K562 (cell line): ENCODE results near the gene TCP10L. TPM values are rescaled to one million over a fixed set of nuclear protein-coding genes. Genes with fewer than 3 reads are reported as not detected.

Experiments used
- E2F3 ChIP-seq: fragments of 250-450 bp; sonication (Bioruptor Pico); IDR thresholded peaks from 2 replicates; pipeline ENCODE4 v1.4.0; 2020; ENCODE audit warnings: mild to moderate bottlenecking
- KAT7 ChIP-seq: sonication (generic); formaldehyde crosslinking; IDR thresholded peaks from 2 replicates; pipeline ENCODE4 v1.8.0; 2022; ENCODE audit warnings: missing genetic modification reagents, mild to moderate bottlenecking, borderline replicate concordance
- MYBL2 ChIP-seq, 2 experiments: fragments of 450-650 bp in 1 of 2; sonication (generic) in 1 of 2; formaldehyde crosslinking in 1 of 2; IDR thresholded peaks; 2 replicates each; pipeline versions ENCODE4 v1.6.1 to v1.8.1; 2017 to 2022; ENCODE audit warnings: borderline replicate concordance in 1 of 2, inconsistent platforms in 1 of 2, low read depth in 1 of 2, mild to moderate bottlenecking in 1 of 2, missing genetic modification reagents in 1 of 2, moderate library complexity in 1 of 2
- NFATC3 ChIP-seq: fragments of 450-650 bp; IDR thresholded peaks from 2 replicates; pipeline ENCODE4 v1.6.1; 2017; ENCODE audit warnings: mild to moderate bottlenecking
- NFIC ChIP-seq: fragments of 450-650 bp; IDR thresholded peaks from 2 replicates; pipeline ENCODE4 v1.6.1; 2017; ENCODE audit warnings: mild to moderate bottlenecking, inconsistent platforms
- PHB ChIP-seq: fragments of 250-450 bp; sonication (Bioruptor Pico); IDR thresholded peaks from 2 replicates; pipeline ENCODE4 v1.5.0; 2021
- RCOR1 ChIP-seq, 2 experiments: IDR thresholded peaks; 2 replicates each; pipeline ENCODE4 v1.6.1; 2012; ENCODE audit warnings: low read depth in 2 of 2, low read length in 2 of 2, borderline replicate concordance in 1 of 2, improper control_type of control experiment in 1 of 2
- RFX7 ChIP-seq: fragments of 250-450 bp; sonication (Bioruptor Pico); IDR thresholded peaks from 2 replicates; pipeline ENCODE4 v1.5.1; 2021; ENCODE audit warnings: mild to moderate bottlenecking
- SNRNP70 ChIP-seq: fragments of 200-400 bp; formaldehyde crosslinking; optimal IDR thresholded peaks from 2 replicates; pipeline ENCODE3; 2017; ENCODE audit warnings: low read depth, low read length
- TGIF2 ChIP-seq: sonication (generic); formaldehyde crosslinking; IDR thresholded peaks from 2 replicates; pipeline ENCODE4 v1.8.1; 2022; ENCODE audit warnings: mild to moderate bottlenecking, missing genetic modification reagents, moderate library complexity
- TSHZ1 ChIP-seq: fragments of 250-450 bp; sonication (Bioruptor Pico); IDR thresholded peaks from 2 replicates; pipeline ENCODE4 v1.4.0; 2020; ENCODE audit warnings: mild to moderate bottlenecking, moderate library complexity
- ZKSCAN8 ChIP-seq: fragments of 200-800 bp; sonication (Bioruptor generic); IDR thresholded peaks from 2 replicates; pipeline ENCODE4 v1.6.1; 2016; ENCODE audit warnings: missing genetic modification characterization, missing compliant biosample characterization
- ZNF311 ChIP-seq: fragments of 250-450 bp; sonication (Bioruptor Pico); IDR thresholded peaks from 2 replicates; pipeline ENCODE4 v1.4.0; 2020; ENCODE audit warnings: mild to moderate bottlenecking, moderate library complexity
- polyA plus RNA-seq, 8 experiments: library from polyadenylated mRNA; depleted of rRNA in 4 of 8; stranded (reverse) in 5 of 8; unstranded in 3 of 8; fragments of >200 nt; fragmentation: Nextera tagmentation in 2 of 8; fragmentation: Illumina TruSeq in 1 of 8; extraction: Ambion mirVana in 2 of 8; extraction: Trizol in 1 of 8; gene quantifications; 2 replicates each; pipeline versions ENCODE4 v1.2.1 to v1.2.3, GENCODE V29; 2011 to 2014; ENCODE audit warnings: inconsistent platforms in 1 of 8, missing spikeins in 1 of 8
- total RNA-seq, 7 experiments: library from RNA; depleted of rRNA in 6 of 7; stranded (reverse); fragments of >200 nt in 6 of 7; fragmentation: Illumina TruSeq in 2 of 7; extraction: Trizol in 2 of 7; gene quantifications; 2 replicates each; pipeline versions ENCODE4 v1.2.1 to v1.2.3, GENCODE V29; 2011 to 2021; ENCODE audit warnings: low replicate concordance in 1 of 7
- TF ChIP-seq, protein P1 (sequence below): sonication (generic); formaldehyde crosslinking; IDR thresholded peaks from 2 replicates; pipeline ENCODE4 v1.8.1; 2023; ENCODE audit warnings: mild to moderate bottlenecking, missing genetic modification reagents
- TF ChIP-seq, protein P2 (sequence below): sonication (generic); formaldehyde crosslinking; IDR thresholded peaks from 2 replicates; pipeline ENCODE4 v1.9.0; 2022; ENCODE audit warnings: mild to moderate bottlenecking, missing genetic modification reagents
- TF ChIP-seq, protein P3 (sequence below): fragments of 200-400 bp; formaldehyde crosslinking; IDR thresholded peaks from 2 replicates; pipeline ENCODE4 v1.6.1; 2017; ENCODE audit warnings: mild to moderate bottlenecking, low read depth, low read length, moderate library complexity

The TCP10L gene
- total and polyA plus RNA-seq, 9 of the 15 experiments (the other 6 are each of a cell fraction or from before 2014, with no cell fraction given) = 0.34 to 0.91 (median 0.56) TPM; not detected in 2

DNA sequence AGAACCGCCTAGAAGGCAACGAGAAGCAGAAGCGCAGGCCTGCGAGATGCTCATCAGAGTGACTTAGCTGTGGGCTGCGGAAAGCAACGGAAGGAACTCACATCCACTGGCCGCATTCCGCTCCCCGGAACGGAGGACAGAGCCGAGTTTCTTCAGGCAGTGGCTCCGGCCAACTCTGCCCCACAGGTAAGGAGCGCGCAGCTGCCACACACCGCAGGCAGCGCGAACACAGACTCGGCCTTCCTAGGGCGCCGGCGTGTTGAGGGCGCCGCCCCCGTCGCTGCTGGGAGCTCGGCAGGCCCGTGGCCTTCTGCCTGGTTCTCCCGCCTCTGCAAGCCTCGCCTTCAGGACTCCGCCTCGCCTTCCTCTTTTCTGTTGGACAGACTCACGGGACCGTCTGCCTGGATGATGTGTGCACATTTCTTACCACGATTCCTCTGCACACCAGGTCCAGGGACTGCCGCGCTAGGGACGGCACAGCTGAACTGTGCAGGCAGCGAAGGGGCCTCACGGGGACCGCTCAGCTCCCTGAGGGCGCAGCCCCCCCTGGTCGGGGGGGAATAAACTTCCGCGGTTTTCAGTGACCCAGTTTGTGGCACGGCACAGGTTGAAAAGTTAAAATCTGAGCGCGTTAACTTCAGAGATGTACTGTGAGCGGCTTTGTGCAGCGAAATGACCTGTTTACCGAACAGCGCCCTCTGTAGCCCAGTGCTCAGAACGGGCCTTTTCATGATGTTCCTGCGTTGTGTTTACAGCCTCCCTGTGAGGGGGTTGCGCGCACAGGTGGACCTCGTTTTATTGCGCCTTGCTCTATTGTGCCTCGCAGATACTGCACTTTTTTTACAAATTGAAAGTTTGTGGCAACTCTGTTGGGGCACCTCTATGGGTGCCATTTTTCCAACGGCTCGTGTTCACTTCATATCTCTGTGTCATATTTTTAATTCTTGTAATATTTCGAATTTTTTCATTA lies 15.8 kb downstream of the TCP10L start (continued):
- TF ChIP-seq, protein P1, sequence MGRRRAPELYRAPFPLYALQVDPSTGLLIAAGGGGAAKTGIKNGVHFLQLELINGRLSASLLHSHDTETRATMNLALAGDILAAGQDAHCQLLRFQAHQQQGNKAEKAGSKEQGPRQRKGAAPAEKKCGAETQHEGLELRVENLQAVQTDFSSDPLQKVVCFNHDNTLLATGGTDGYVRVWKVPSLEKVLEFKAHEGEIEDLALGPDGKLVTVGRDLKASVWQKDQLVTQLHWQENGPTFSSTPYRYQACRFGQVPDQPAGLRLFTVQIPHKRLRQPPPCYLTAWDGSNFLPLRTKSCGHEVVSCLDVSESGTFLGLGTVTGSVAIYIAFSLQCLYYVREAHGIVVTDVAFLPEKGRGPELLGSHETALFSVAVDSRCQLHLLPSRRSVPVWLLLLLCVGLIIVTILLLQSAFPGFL = no peak
- TF ChIP-seq PHB (CRISPR knock-in tag) (no peak), E2F3 (CRISPR knock-in tag) (no peak), SNRNP70 (no peak), TGIF2 (no peak), NFATC3 (no peak), TSHZ1 (CRISPR knock-in tag) (no peak), ZKSCAN8 (CRISPR knock-in tag) (no peak), KAT7 (CRISPR knock-in tag) (no peak), RCOR1 (IDR thresholded peaks at IDR 0.05; ENCODE audit: borderline replicate concordance in 1 of 2, low read depth in 2 of 2, low read length in 2 of 2) (peak in 1 of 2 experiments; percentile 60; a peak in 3 of 4 replicates), RFX7 (no peak), ZNF311 (CRISPR knock-in tag) (no peak), MYBL2 (IDR thresholded peaks at IDR 0.05; ENCODE audit: low read depth) (no peak), MYBL2 (CRISPR knock-in tag; IDR thresholded peaks at IDR 0.05; ENCODE audit: borderline replicate concordance) (no peak), NFIC (0 out of 2 replicates have a peak, but pooled peaks have one; percentile 5)
- TF ChIP-seq, protein P2, sequence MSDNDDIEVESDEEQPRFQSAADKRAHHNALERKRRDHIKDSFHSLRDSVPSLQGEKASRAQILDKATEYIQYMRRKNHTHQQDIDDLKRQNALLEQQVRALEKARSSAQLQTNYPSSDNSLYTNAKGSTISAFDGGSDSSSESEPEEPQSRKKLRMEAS = no peak; the same call in 1 of the 2 replicates
- TF ChIP-seq, protein P3, sequence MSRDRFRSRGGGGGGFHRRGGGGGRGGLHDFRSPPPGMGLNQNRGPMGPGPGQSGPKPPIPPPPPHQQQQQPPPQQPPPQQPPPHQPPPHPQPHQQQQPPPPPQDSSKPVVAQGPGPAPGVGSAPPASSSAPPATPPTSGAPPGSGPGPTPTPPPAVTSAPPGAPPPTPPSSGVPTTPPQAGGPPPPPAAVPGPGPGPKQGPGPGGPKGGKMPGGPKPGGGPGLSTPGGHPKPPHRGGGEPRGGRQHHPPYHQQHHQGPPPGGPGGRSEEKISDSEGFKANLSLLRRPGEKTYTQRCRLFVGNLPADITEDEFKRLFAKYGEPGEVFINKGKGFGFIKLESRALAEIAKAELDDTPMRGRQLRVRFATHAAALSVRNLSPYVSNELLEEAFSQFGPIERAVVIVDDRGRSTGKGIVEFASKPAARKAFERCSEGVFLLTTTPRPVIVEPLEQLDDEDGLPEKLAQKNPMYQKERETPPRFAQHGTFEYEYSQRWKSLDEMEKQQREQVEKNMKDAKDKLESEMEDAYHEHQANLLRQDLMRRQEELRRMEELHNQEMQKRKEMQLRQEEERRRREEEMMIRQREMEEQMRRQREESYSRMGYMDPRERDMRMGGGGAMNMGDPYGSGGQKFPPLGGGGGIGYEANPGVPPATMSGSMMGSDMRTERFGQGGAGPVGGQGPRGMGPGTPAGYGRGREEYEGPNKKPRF = no peak
